LNCAP (cell line): ENCODE measurements around the gene STRN3.

Source experiments
- TF ChIP-seq, protein P1 (sequence below): fragments of 450-650 bp; IDR thresholded peaks from 2 replicates; pipeline ENCODE4 v1.5.1; 2017; ENCODE audit warnings: mild to moderate bottlenecking

Gene STRN3, protein sequence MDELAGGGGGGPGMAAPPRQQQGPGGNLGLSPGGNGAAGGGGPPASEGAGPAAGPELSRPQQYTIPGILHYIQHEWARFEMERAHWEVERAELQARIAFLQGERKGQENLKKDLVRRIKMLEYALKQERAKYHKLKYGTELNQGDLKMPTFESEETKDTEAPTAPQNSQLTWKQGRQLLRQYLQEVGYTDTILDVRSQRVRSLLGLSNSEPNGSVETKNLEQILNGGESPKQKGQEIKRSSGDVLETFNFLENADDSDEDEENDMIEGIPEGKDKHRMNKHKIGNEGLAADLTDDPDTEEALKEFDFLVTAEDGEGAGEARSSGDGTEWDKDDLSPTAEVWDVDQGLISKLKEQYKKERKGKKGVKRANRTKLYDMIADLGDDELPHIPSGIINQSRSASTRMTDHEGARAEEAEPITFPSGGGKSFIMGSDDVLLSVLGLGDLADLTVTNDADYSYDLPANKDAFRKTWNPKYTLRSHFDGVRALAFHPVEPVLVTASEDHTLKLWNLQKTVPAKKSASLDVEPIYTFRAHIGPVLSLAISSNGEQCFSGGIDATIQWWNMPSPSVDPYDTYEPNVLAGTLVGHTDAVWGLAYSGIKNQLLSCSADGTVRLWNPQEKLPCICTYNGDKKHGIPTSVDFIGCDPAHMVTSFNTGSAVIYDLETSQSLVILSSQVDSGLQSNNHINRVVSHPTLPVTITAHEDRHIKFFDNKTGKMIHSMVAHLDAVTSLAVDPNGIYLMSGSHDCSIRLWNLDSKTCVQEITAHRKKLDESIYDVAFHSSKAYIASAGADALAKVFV

DNA sequence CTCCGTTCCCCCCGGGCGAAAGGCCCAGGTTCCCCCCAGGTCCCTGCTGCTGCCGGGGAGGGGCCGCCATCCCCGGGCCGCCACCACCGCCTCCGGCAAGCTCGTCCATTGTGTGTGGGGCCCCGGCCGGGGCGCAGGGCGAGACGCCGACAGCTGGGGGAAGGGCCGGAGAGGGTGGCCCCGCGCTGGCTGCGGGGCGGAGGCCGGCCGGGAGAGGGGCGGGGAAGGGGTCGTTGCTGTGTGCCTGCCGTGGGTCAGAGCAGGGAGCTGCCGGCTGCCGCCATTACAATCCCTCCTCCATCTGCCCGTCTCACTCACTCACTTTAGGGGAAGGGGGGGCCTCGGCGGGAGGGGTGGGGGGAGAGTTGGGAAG is at the start of gene STRN3:
Gene STRN3, minus strand, starts transcription at position 303 of the 373 bp plus-strand sequence. Its CDS starts 194 bp downstream, at position 109.
- TF ChIP-seq, protein P1, sequence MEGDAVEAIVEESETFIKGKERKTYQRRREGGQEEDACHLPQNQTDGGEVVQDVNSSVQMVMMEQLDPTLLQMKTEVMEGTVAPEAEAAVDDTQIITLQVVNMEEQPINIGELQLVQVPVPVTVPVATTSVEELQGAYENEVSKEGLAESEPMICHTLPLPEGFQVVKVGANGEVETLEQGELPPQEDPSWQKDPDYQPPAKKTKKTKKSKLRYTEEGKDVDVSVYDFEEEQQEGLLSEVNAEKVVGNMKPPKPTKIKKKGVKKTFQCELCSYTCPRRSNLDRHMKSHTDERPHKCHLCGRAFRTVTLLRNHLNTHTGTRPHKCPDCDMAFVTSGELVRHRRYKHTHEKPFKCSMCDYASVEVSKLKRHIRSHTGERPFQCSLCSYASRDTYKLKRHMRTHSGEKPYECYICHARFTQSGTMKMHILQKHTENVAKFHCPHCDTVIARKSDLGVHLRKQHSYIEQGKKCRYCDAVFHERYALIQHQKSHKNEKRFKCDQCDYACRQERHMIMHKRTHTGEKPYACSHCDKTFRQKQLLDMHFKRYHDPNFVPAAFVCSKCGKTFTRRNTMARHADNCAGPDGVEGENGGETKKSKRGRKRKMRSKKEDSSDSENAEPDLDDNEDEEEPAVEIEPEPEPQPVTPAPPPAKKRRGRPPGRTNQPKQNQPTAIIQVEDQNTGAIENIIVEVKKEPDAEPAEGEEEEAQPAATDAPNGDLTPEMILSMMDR, result no peak

DNA sequence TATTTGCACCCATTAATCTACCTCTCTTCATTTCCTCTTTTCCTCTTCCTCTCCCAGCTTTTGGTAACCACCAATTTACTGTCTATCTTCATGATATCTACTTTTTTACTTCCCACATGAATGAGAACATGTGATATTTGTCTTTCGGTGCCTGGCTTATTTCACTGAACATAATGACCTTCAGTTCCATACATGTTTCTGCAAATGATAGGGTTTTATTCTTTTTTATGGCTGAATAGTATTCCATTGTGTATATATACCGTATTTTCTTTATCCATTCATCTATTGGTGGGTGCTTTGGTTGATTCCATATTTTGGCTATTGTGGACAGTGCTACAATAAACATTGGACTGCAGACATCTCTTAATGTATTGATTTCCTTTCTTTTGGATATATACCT is 49.0 kb upstream of the STRN3 start:
- TF ChIP-seq, protein P1, result no peak

DNA sequence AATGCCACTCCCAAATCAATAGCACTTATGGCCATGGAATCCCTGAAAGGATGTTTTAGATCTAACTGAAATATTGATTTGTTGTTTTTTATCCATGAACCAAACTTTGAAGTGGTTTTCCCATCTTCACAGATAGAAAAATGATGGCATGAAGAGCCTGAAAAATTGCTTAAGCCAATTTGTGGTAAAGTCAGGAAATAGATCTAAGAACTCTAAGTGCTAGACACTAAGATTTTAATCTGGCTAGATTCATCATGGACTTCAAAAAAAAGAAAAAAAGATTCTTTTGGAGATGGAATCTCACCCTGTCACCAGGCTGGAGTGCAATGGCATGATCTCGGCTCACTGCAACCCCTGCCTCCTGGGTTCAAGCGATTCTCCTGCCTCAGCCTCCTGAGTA is 45.0 kb upstream of the STRN3 start:
- TF ChIP-seq, protein P1, result no peak

DNA sequence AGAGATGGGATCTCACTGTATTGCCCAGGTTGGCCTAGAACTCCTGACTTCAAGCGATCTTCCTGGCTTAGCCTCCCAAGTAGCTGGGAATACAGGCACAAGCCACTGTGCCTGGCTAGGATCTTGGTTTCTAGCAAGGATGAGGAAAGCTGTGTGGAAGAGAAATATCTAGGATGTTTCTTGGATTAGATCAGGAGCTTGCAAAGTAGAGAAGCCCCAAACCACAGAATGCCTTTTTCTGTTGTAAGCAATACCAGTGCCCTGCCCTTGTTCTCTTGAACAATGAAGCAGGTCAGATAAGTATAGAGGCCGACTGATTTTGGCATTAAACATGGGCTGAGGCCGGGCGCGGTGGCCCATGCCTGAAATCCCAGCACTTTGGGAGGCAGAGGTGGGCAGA is 44.3 kb upstream of the STRN3 start:
- TF ChIP-seq, protein P1, result no peak

DNA sequence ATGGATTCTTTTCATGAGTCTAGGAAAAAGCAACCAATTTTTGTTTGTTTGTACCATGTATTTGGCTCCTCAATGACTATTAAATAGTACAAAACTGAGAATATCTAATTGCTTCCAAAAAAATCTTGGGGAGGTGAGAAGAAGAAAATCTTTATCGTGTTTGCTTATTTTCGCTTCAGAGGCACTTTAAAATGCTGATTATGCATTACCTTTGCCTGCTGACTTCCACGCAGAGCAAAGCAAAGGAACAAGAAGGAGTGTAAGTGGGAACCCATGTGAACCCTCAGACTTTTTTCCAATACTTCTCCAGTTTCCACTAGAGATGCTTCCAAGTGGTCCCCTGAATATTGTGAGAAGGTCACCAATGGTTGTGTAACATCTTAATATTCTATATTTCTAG is 43.2 kb upstream of the STRN3 start:
- TF ChIP-seq, protein P1, result no peak

DNA sequence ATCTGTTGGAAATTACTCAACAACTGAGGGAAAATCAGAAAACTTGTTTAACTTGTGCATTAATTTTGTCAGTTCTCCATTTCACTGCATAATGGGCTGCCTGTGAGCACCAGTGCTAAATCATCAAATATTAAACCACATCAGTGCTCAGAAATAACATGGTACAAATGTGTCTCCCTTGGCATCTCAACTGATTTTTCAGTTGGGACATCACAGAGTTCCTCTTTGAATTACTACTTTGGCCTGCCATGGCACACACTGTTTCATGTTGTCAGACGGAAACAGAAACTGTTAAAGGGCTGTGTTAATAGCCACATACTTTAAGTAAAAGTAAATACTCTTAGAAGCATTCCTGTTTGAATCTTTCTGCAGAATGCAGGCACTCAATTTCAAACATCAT is 42.1 kb upstream of the STRN3 start:
- TF ChIP-seq, protein P1, result no peak

DNA sequence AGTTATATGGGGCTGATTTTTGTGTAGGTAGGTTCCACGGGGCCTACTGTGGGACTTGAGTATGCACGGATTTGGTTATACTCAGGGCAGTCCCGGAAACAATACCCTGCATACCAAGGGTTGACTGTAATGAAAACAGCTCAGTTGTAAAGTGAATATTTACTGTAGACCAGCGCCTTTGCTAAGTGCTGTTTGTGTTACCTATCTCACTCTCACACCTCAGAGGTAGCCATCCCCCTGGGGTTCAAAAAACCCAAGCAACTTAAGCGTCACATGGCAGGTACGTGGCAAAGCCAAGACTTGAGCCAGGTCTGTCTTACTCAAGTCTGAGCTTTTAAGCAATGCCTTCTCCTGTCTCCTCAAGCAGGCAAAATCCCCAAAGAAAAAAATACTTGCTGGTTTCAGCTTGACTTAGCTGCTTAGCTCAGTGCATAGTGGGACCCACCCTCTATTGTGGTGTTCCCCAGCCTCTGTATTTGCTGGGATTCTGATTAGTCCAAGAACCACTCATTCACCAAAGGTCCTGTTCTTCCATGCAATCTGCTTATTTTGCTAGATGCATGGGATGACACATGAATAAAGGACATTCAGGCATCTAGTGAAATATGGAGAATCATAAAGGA is 34.2 kb upstream of the STRN3 start:
- TF ChIP-seq, protein P1, result no peak
